ENCODE measurements around the gene PPL.

Gene PPL

GRCh38 chr16:4884972-4885874 lies 51.7 kb downstream of the PPL start:
- no peak for DNase-seq (ENCODE audit: low spot score)

- DNase-seq (ENCODE audit: low spot score) = no peak
These were observed 52.7 kb downstream of the PPL start for GRCh38 chr16:4884209-4884608.

GRCh38 chr16:4883501-4883900 lies 53.4 kb downstream of the PPL start:
- DNase-seq (ENCODE audit: low spot score) = no peak

GRCh38 chr16:4882633-4883285 lies 54.2 kb downstream of the PPL start:
- peak; percentile 3 for DNase-seq (ENCODE audit: low spot score)

GRCh38 chr16:4882000-4882632 lies 54.8 kb downstream of the PPL start:
- peak; percentile 4 for DNase-seq (ENCODE audit: low spot score)

- no peak for DNase-seq (ENCODE audit: low spot score)
These were observed 56.9 kb downstream of the PPL start for GRCh38 chr16:4880006-4880580.

GRCh38 chr16:4879049-4879448 lies 57.9 kb downstream of the PPL start:
- no peak for DNase-seq (ENCODE audit: low spot score)

GRCh38 chr16:4877380-4877685 lies 59.6 kb downstream of the PPL start:
- DNase-seq (ENCODE audit: low spot score) = no peak

- DNase-seq (ENCODE audit: low spot score) = no peak
These were observed 60.1 kb downstream of the PPL start for GRCh38 chr16:4876646-4877379.

- no peak for DNase-seq (ENCODE audit: low spot score)
These were observed 62.3 kb downstream of the PPL start for GRCh38 chr16:4874666-4875065.

- no peak for DNase-seq (ENCODE audit: low spot score)
These were observed 63.9 kb downstream of the PPL start for GRCh38 chr16:4873091-4873490.

GRCh38 chr16:4871071-4871470 lies 65.9 kb downstream of the PPL start:
- no peak for DNase-seq (ENCODE audit: low spot score)

- DNase-seq (ENCODE audit: low spot score) = no peak
These were observed 66.7 kb downstream of the PPL start for GRCh38 chr16:4870138-4870671.

GRCh38 chr16:4869147-4869805 lies 67.7 kb downstream of the PPL start:
- DNase-seq (ENCODE audit: low spot score) = no peak

GRCh38 chr16:4868535-4868934 lies 68.4 kb downstream of the PPL start:
- no peak for DNase-seq (ENCODE audit: low spot score)

- DNase-seq (ENCODE audit: low spot score) = no peak
These were observed 68.9 kb downstream of the PPL start for GRCh38 chr16:4868026-4868425.

GRCh38 chr16:4866586-4866985 lies 70.4 kb downstream of the PPL start:
- no peak for DNase-seq (ENCODE audit: low spot score)

- no peak for DNase-seq (ENCODE audit: low spot score)
These were observed 71.6 kb downstream of the PPL start for GRCh38 chr16:4865231-4865860.

- DNase-seq (ENCODE audit: low spot score) = no peak
These were observed 72.2 kb downstream of the PPL start for GRCh38 chr16:4864728-4865127.

GRCh38 chr16:4862639-4863038 lies 74.3 kb downstream of the PPL start:
- no peak for DNase-seq (ENCODE audit: low spot score)

All from kidney capillary endothelial cell (primary cell).